HepG2 (cell line): ENCODE results near the gene PLOD2. TPM values are rescaled to one million over a fixed set of nuclear protein-coding genes. Genes with fewer than 3 reads are reported as not detected.
A peak's percentile ranks its signal among the peaks of the same experiment; 100 is the strongest.

Experiments
- ATAC-seq: fragments of 200-7000 bp; cut with Tn5 transposase; 3 replicates; pipeline ENCODE4 v1.9.1; 2020; ENCODE audit warnings: mild to moderate bottlenecking, moderate library complexity
- BruUV-seq: library from RNA; stranded (reverse); fragments of 400-500 nt; replicated peaks from 2 replicates; lab custom pipeline; 2021; lab: Mats Ljungman, UMichigan
- CTCF ChIA-PET: fragments of 300-600 bp; formaldehyde crosslinking; extraction: SDS; loops from one replicate; lab custom pipeline; 2021; ENCODE audit warnings: low total read pairs, inconsistent platforms, low intra/inter-chr PET ratio; lab: Yijun Ruan, JAX
- POLR2A ChIA-PET: fragments of 350-600 bp; sonication (Branson Sonifier 250); formaldehyde crosslinking; loops from one replicate; lab custom pipeline; 2020; ENCODE audit warnings: antibody characterized with exemption, inconsistent platforms; lab: Yijun Ruan, JAX
- DNase-seq: peaks from one replicate; pipeline ENCODE4 v3.0.0-alpha.2; 2015; ENCODE audit warnings: low spot score
- FAIRE-seq: peaks from 3 replicates; lab custom pipeline; 2011; peaks lifted over from hg19 to GRCh38; lab: Jason Lieb, UNC
- H2AFZ ChIP-seq: one replicate; pipeline ENCODE4 v1.6.1; 2011; ENCODE audit warnings: low read length, inconsistent platforms
- H3K27ac ChIP-seq: fragments of 300-600 bp; 3 replicates; pipeline ENCODE4 v1.8.0; 2011; ENCODE audit warnings: mixed run types, mild to moderate bottlenecking, mixed read lengths, low read length, inconsistent platforms; ENCODE audit not compliant: insufficient read depth; ENCODE audit errors: extremely low read length
- H3K27me3 ChIP-seq, 2 experiments: fragments of 200-600 bp in 1 of 2; 2 replicates in 1 of 2; 3 replicates in 1 of 2; pipeline versions ENCODE4 v1.6.0 to v1.8.0; 2011; ENCODE audit warnings: low read length in 2 of 2, mild to moderate bottlenecking in 2 of 2, moderate library complexity in 2 of 2, inconsistent platforms in 1 of 2; ENCODE audit not compliant: insufficient read depth in 2 of 2, control insufficient read depth in 1 of 2
- H3K36me3 ChIP-seq, 2 experiments: fragments of 200-600 bp in 1 of 2; replicated peaks in 1 of 2; 2 replicates in 1 of 2; 3 replicates in 1 of 2; pipeline versions ENCODE4 v1.5.1 to v1.8.0; 2011; ENCODE audit warnings: low read length in 2 of 2, inconsistent platforms in 1 of 2; ENCODE audit not compliant: insufficient read depth in 2 of 2, control insufficient read depth in 1 of 2
- H3K4me1 ChIP-seq: 2 replicates; pipeline ENCODE4 v1.5.1; 2012; ENCODE audit warnings: low read length, inconsistent platforms; ENCODE audit not compliant: insufficient read depth
- H3K4me2 ChIP-seq: 2 replicates; pipeline ENCODE4 v1.6.0; 2011; ENCODE audit warnings: low read depth, low read length, inconsistent platforms
- H3K4me3 ChIP-seq, 3 experiments: fragments of 200-600 bp in 1 of 3; sonication (generic), shearing (Covaris generic) in 1 of 3; replicated peaks in 1 of 3; 2 replicates each; pipeline ENCODE4 v1.5.1; 2011 to 2016; ENCODE audit warnings: low read length in 3 of 3, inconsistent platforms in 2 of 3, low read depth in 2 of 3, mild to moderate bottlenecking in 2 of 3, control low read depth in 1 of 3, mixed read lengths in 1 of 3; ENCODE audit not compliant: insufficient read depth in 1 of 3
- H3K79me2 ChIP-seq: one replicate; pipeline ENCODE4 v1.6.1; 2011; ENCODE audit warnings: low read length, inconsistent platforms; ENCODE audit not compliant: insufficient read depth
- H3K9ac ChIP-seq: 2 replicates; pipeline ENCODE4 v1.6.0; 2011; ENCODE audit warnings: mild to moderate bottlenecking, low read depth, low read length, inconsistent platforms; ENCODE audit not compliant: insufficient read depth
- H3K9me3 ChIP-seq: 2 replicates; pipeline ENCODE4 v1.5.1; 2012; ENCODE audit warnings: mild to moderate bottlenecking, low read length
- H4K20me1 ChIP-seq: 2 replicates; pipeline ENCODE4 v1.6.0; 2011; ENCODE audit warnings: inconsistent platforms, mild to moderate bottlenecking, low read length, moderate library complexity; ENCODE audit not compliant: insufficient read depth
- BRD4 ChIP-seq: sonication (generic); formaldehyde crosslinking; IDR thresholded peaks from 2 replicates; pipeline ENCODE4 v1.4.0; 2020; ENCODE audit warnings: missing genetic modification reagents
- KMT2A ChIP-seq: sonication (generic); formaldehyde crosslinking; IDR thresholded peaks from 2 replicates; pipeline ENCODE4 v1.4.0; 2020; ENCODE audit warnings: missing genetic modification reagents
- STAG1 ChIP-seq: sonication (generic); formaldehyde crosslinking; IDR thresholded peaks from 2 replicates; pipeline ENCODE4 v1.4.0; 2020; ENCODE audit warnings: missing genetic modification reagents
- THAP11 ChIP-seq: IDR thresholded peaks from 2 replicates; pipeline ENCODE4 v1.6.1; 2016; ENCODE audit warnings: missing biosample characterization, missing genetic modification reagents
- ZNF274 ChIP-seq: sonication (generic); formaldehyde crosslinking; IDR thresholded peaks from 2 replicates; pipeline ENCODE4 v1.5.1; 2020; ENCODE audit warnings: mild to moderate bottlenecking, missing genetic modification reagents
- WGBS: methylation state at CpG from one replicate; pipeline ENCODE4 v1.1.6; 2017; ENCODE audit warnings: low lambda C conversion rate; 5-methylcytosine and 5-hydroxymethylcytosine counted together
- in situ Hi-C: cut with HindIII; loops from 2 replicates; pipeline ENCODE4 v1.10.0; 2017; ENCODE audit warnings: low pct_unique_long_range_greater_than_20kb; ENCODE audit not compliant: extremely low pct_ligation_motif_present
- intact Hi-C: fragments of 100-400 bp; cut with micrococcal nuclease; formaldehyde crosslinking; loops from one replicate; pipeline ENCODE4 v1.10.0; 2022; ENCODE audit not compliant: unreplicated experiment
- polyA plus RNA-seq, 8 experiments: library from polyadenylated mRNA; depleted of rRNA in 3 of 8; stranded (reverse) in 7 of 8; unstranded in 1 of 8; fragments of >200 nt; fragmentation: Illumina TruSeq in 4 of 8; extraction: Trizol in 4 of 8; gene quantifications; 2 replicates each; pipeline versions ENCODE4 v1.2.1 to v1.2.3, GENCODE V29; 2011 to 2016; ENCODE audit warnings: low read depth in 4 of 8, missing spikeins in 1 of 8, mixed read lengths in 1 of 8; ENCODE audit not compliant: insufficient read depth in 1 of 8
- total RNA-seq, 5 experiments: library from RNA; depleted of rRNA; stranded (reverse); fragments of >200 nt; fragmentation: Illumina TruSeq; extraction: Trizol; gene quantifications; 2 replicates each; pipeline ENCODE4 v1.2.3, GENCODE V29; 2016; ENCODE audit warnings: low read depth in 1 of 5
- TF ChIP-seq, protein P1 (sequence below): sonication (generic); formaldehyde crosslinking; conservative IDR thresholded peaks from 2 replicates; pipeline ENCODE4 v1.8.1; 2023; ENCODE audit warnings: missing genetic modification reagents

Gene PLOD2
- total and polyA plus RNA-seq, 2 of the 13 experiments (the other 11 are each of a cell fraction or from before 2014, with no cell fraction given) = 107 to 161 TPM

DNA sequence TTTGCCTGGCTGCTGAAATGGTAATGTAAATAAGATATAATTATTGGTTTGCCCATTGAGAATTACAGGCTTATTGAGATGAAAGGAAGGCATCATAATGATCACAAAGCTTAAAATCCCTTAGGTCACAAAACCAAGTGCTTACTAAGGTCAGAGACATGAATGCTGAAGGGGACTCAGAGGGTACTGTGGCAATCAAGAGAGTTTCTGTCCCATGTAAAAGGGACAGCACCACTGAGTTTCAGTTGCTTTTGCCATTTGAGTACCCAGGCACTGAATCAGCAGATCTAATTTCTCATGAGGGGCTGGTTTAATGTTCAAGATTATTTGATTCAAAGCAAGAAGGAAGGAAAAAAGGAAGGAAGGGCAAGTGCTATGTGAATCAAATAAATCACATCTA lies 127.0 kb downstream of the PLOD2 start:
- ChIA-PET CTCF (no interaction called here), POLR2A (no interaction called here)
- intact Hi-C loops (no loop called here), in situ Hi-C loops (no loop called here)
- TF ChIP-seq KMT2A (CRISPR knock-in tag) (no peak), BRD4 (CRISPR knock-in tag) (no peak), THAP11 (CRISPR knock-in tag) (no peak)
- TF ChIP-seq, protein P1, sequence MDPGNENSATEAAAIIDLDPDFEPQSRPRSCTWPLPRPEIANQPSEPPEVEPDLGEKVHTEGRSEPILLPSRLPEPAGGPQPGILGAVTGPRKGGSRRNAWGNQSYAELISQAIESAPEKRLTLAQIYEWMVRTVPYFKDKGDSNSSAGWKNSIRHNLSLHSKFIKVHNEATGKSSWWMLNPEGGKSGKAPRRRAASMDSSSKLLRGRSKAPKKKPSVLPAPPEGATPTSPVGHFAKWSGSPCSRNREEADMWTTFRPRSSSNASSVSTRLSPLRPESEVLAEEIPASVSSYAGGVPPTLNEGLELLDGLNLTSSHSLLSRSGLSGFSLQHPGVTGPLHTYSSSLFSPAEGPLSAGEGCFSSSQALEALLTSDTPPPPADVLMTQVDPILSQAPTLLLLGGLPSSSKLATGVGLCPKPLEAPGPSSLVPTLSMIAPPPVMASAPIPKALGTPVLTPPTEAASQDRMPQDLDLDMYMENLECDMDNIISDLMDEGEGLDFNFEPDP (CRISPR knock-in tag) = no peak
- H2AFZ ChIP-seq = no peak overlapping the region
- H3K79me2 ChIP-seq = no peaks in the 10 kb centered on the region
- no peak overlapping the region for H3K4me2 ChIP-seq
- no peaks in the 10 kb centered on the region for H3K4me1 ChIP-seq
- no peak for DNase-seq
- BruUV-seq = no TSS peak
- H4K20me1 ChIP-seq = no peaks in the 10 kb centered on the region
- no peak for FAIRE-seq
- H3K9me3 ChIP-seq = no peaks in the 10 kb centered on the region
- H3K4me3 ChIP-seq = no peak overlapping the region
- no peaks in the 10 kb centered on the region for H3K27me3 ChIP-seq
- no peak overlapping the region for H3K9ac ChIP-seq
- no peak overlapping the region for H3K27ac ChIP-seq
- no peaks in the 10 kb centered on the region for H3K36me3 ChIP-seq
- ATAC-seq = no peak

DNA sequence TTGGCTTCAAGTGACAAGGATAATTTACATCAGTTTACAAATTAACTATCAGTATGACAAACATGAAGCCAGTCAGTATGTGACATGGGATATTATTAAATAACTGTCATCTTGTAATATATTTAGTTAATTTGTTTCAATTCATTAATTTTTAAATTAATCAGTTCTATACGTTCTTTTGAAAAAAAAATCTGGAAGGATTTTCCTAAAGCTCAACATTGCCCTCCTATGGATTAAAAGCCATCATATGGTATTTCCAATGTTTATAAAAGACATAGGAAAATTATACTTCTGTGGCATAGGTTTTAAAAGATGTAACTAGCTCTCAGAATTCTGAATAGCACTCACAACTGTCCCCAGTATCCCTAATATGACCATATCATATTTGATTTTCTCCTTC lies 134.4 kb downstream of the PLOD2 start:
- Histone ChIP-seq H2AFZ (no peak overlapping the region), H3K27me3 (no peaks in the 10 kb centered on the region), H3K79me2 (no peaks in the 10 kb centered on the region), H4K20me1 (no peaks in the 10 kb centered on the region)
- TF ChIP-seq ZNF274 (CRISPR knock-in tag) = no peak
- peak; percentile 4; the same call in 1 of the 2 replicates for TF ChIP-seq STAG1
- TF ChIP-seq, all 625 proteins: peak for 1
- POLR2A ChIA-PET = no interaction called here
- H3K4me2 ChIP-seq = no peak overlapping the region
- H3K36me3 ChIP-seq = no peaks in the 10 kb centered on the region
- DNase-seq = no peak
- no peaks in the 10 kb centered on the region for H3K9me3 ChIP-seq
- CTCF ChIA-PET = no interaction called here
- H3K4me1 ChIP-seq = no peaks in the 10 kb centered on the region
- intact Hi-C loops = no loop called here
- no peak overlapping the region for H3K9ac ChIP-seq
- WGBS = 2% methylated on average over 1 of the region's 1 CpG
- BruUV-seq = no TSS peak
- ATAC-seq = no peak
- in situ Hi-C loops = no loop called here
- no peak overlapping the region for H3K4me3 ChIP-seq
- FAIRE-seq = no peak
- H3K27ac ChIP-seq = no peak overlapping the region
